Keratinocyte (primary cell): ENCODE results near the gene VTI1A.

Source experiments
- CTCF ChIP-seq, 3 experiments: IDR thresholded peaks in 1 of 3; conservative IDR thresholded peaks in 1 of 3; optimal IDR thresholded peaks in 1 of 3; 2 replicates in 2 of 3; 3 replicates in 1 of 3; pipeline versions ENCODE3 to v1.5.1; 2011; ENCODE audit warnings: low read length in 3 of 3, mild to moderate bottlenecking in 3 of 3, moderate library complexity in 2 of 3, control low read depth in 1 of 3, inconsistent platforms in 1 of 3; ENCODE audit not compliant: insufficient read depth in 2 of 3; ENCODE audit errors: extremely low read depth in 1 of 3
- EZH2 ChIP-seq: IDR thresholded peaks from one replicate; pipeline ENCODE4 v1.6.1; 2012; ENCODE audit warnings: inconsistent platforms, mild to moderate bottlenecking, low read length, moderate library complexity

- TF ChIP-seq CTCF (optimal IDR thresholded peaks at IDR 0.05 in 1 of 3, IDR thresholded peaks at IDR 0.05 in 1 of 3, conservative IDR thresholded peaks at IDR 0.05 in 1 of 3; ENCODE audit: extremely low read depth in 1 of 3, insufficient read depth in 2 of 3, low read length in 3 of 3) (no peak), EZH2 (no peak)
These were observed 259.6 kb downstream of the VTI1A start for GRCh38 chr10:112706577-112706976.
